B cell (primary cell): ENCODE data around the gene MYO1B. TPM values are rescaled to one million over a fixed set of nuclear protein-coding genes. Genes with fewer than 3 reads are reported as not detected.

Source experiments
- ATAC-seq: fragments of 200-7000 bp; cut with Tn5 transposase; one replicate; pipeline ENCODE4 v1.10.0; 2021; ENCODE audit warnings: low read depth, mild to moderate bottlenecking, moderate number of reproducible peaks, moderate library complexity
- CTCF ChIA-PET: fragments of 350-600 bp; sonication (Branson Sonifier 250); formaldehyde crosslinking; loops from one replicate; lab custom pipeline; 2021; ENCODE audit warnings: antibody characterized with exemption, inconsistent platforms; lab: Charles Lee
- POLR2A ChIA-PET: fragments of 350-600 bp; sonication (Branson Sonifier 250); formaldehyde crosslinking; loops from one replicate; lab custom pipeline; 2021; ENCODE audit warnings: antibody characterized with exemption; lab: Charles Lee
- DNase-seq: peaks from one replicate; pipeline ENCODE4 v3.0.0; 2013
- H2AFZ ChIP-seq: 2 replicates; pipeline ENCODE4 v1.6.1; 2012; ENCODE audit warnings: mild to moderate bottlenecking, low read depth, low read length; ENCODE audit not compliant: insufficient read depth, poor library complexity, severe bottlenecking
- H3K27ac ChIP-seq, 2 donors: 1 replicate in 1 of 2; 2 replicates in 1 of 2; pipeline ENCODE4 v1.5.1; 2012 to 2013; ENCODE audit warnings: low read length in 2 of 2, mild to moderate bottlenecking in 2 of 2, moderate library complexity in 1 of 2
- H3K27me3 ChIP-seq, 4 experiments: fragments of 200-600 bp in 1 of 4; sonication (generic) in 1 of 4; replicated peaks in 1 of 4; 1 replicate in 2 of 4; 2 replicates in 2 of 4; pipeline versions ENCODE4 v1.6.1 to v1.7.0; 2013 to 2016; ENCODE audit warnings: low read length in 3 of 4, mild to moderate bottlenecking in 2 of 4, mixed read lengths in 1 of 4, moderate library complexity in 1 of 4; ENCODE audit not compliant: insufficient read depth in 4 of 4, control insufficient read depth in 3 of 4; ENCODE audit errors: control extremely low read depth in 1 of 4
- H3K36me3 ChIP-seq, 2 experiments: replicated peaks in 1 of 2; 1 replicate in 1 of 2; 2 replicates in 1 of 2; pipeline versions ENCODE4 v1.6.1 to v1.7.1; 2013; ENCODE audit warnings: low read length in 1 of 2; ENCODE audit not compliant: insufficient read depth in 2 of 2, control insufficient read depth in 1 of 2; ENCODE audit errors: control extremely low read depth in 1 of 2, extremely low read depth in 1 of 2
- H3K4me1 ChIP-seq, 2 donors: fragments of 200-600 bp in 1 of 2; sonication (generic) in 1 of 2; 1 replicate in 1 of 2; 2 replicates in 1 of 2; pipeline versions ENCODE4 v1.5.1 to v1.6.1; 2013 to 2017; ENCODE audit warnings: low read length in 2 of 2; ENCODE audit not compliant: control insufficient read depth in 2 of 2, insufficient read depth in 2 of 2
- H3K4me2 ChIP-seq: replicated peaks from 2 replicates; pipeline ENCODE3; 2012; ENCODE audit warnings: mild to moderate bottlenecking, low read depth, low read length; ENCODE audit not compliant: poor library complexity, severe bottlenecking
- H3K4me3 ChIP-seq, 5 experiments: fragments of 200-600 bp in 1 of 5; sonication (generic) in 1 of 5; 1 replicate in 3 of 5; 2 replicates in 2 of 5; pipeline versions ENCODE4 v1.5.1 to v1.7.0; 2011 to 2016; ENCODE audit warnings: low read length in 4 of 5, mild to moderate bottlenecking in 4 of 5, low read depth in 2 of 5, control low read depth in 1 of 5, moderate library complexity in 1 of 5; ENCODE audit not compliant: insufficient read depth in 1 of 5; ENCODE audit errors: control extremely low read depth in 1 of 5, extremely low read depth in 1 of 5
- H3K79me2 ChIP-seq: fragments of 200-600 bp; sonication (generic); one replicate; pipeline ENCODE4 v1.6.0; 2016; ENCODE audit warnings: low read length; ENCODE audit not compliant: control insufficient read depth, insufficient read depth
- H3K9ac ChIP-seq: fragments of 200-600 bp; sonication (generic); 2 replicates; pipeline ENCODE4 v1.6.1; 2017; ENCODE audit warnings: mild to moderate bottlenecking, low read length, moderate library complexity
- H3K9me3 ChIP-seq, 3 donors: one replicate each; pipeline versions ENCODE4 v1.6.1 to v1.7.1; 2013; ENCODE audit warnings: low read length in 2 of 3; ENCODE audit not compliant: control insufficient read depth in 2 of 3, insufficient read depth in 1 of 3; ENCODE audit errors: control extremely low read depth in 1 of 3
- H4K20me1 ChIP-seq: 2 replicates; pipeline ENCODE4 v1.6.0; 2012; ENCODE audit warnings: mild to moderate bottlenecking, low read length; ENCODE audit not compliant: insufficient read depth, control insufficient read depth, poor library complexity, severe bottlenecking
- H3K27ac Mint-ChIP-seq: one replicate; pipeline ENCODE4 v1.8.0; 2021; ENCODE audit warnings: mixed read lengths
- H3K27me3 Mint-ChIP-seq: one replicate; pipeline ENCODE4 v1.8.0; 2021; ENCODE audit warnings: mixed read lengths
- H3K4me1 Mint-ChIP-seq: one replicate; pipeline ENCODE4 v1.8.0; 2021; ENCODE audit warnings: mixed read lengths
- H3K4me3 Mint-ChIP-seq: one replicate; pipeline ENCODE4 v1.8.0; 2021; ENCODE audit warnings: mixed read lengths
- H3K9me3 Mint-ChIP-seq: one replicate; pipeline ENCODE4 v1.8.0; 2022; ENCODE audit warnings: mixed read lengths; ENCODE audit not compliant: insufficient read depth
- EZH2 ChIP-seq: IDR thresholded peaks from 2 replicates; pipeline ENCODE4 v1.6.1; 2012; ENCODE audit warnings: borderline replicate concordance, low read depth, mild to moderate bottlenecking, moderate library complexity, low read length; ENCODE audit not compliant: insufficient read depth, poor library complexity, severe bottlenecking
- WGBS: methylation state at CpG from one replicate; pipeline ENCODE4 v1.1.5; 2013; ENCODE audit warnings: missing lambda C conversion rate; ENCODE audit not compliant: insufficient coverage; 5-methylcytosine and 5-hydroxymethylcytosine counted together
- intact Hi-C: fragments of 100-400 bp; cut with micrococcal nuclease; formaldehyde crosslinking; loops from one replicate; pipeline ENCODE4 v1.10.0; 2022
- polyA plus RNA-seq: library from polyadenylated mRNA; depleted of rRNA; stranded (reverse); fragments of >200 nt; gene quantifications from 2 replicates; pipeline ENCODE4 v1.2.3, GENCODE V29; 2012
- total RNA-seq, 2 donors: library from RNA; stranded (reverse); fragments of 120-200 nt in 1 of 2; gene quantifications; 1 replicate in 1 of 2; 2 replicates in 1 of 2; pipeline versions ENCODE4 v1.2.3 to v1.2.4, GENCODE V29; 2013 to 2022
- TF ChIP-seq, protein P1 (sequence below): fragments of 200-600 bp; IDR thresholded peaks from one replicate; pipeline ENCODE4 v1.8.0; 2022; ENCODE audit warnings: antibody characterized with exemption, mild to moderate bottlenecking

The MYO1B gene
- total and polyA plus RNA-seq, 2 donors (not counting 1 experiment from before 2014, with no cell fraction given): 0.67 to 4.4 TPM

DNA sequence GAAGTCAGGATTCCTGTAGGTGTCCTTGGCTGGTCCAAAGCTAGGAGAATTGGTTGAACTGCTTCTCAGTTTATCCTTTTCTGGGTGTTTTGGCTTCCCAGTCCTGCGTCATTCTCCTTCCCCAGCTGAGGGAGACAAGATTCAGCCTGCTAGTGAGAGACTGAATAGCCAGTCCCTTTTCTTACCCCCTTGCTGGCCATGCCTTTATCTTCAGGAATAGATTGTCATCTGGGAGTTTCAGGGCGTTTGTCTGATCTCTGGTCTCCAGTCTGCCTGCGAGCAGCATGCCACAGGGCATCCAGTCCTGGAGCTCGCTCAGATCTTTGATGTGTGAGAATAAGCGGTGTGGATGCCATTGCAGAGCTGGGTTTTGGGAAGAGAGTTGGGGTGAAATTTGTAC is 5.8 kb downstream of the MYO1B start:
- Histone ChIP-seq H3K9me3 (no peaks in the 10 kb centered on the region), H3K27me3 (no peaks in the 10 kb centered on the region), H2AFZ (no peak overlapping the region), H3K9ac (no peak overlapping the region), H3K4me2 (no peak overlapping the region), H3K79me2 (peaks cover 16% of the 10 kb centered on the region), H4K20me1 (no peaks in the 10 kb centered on the region), H3K27ac (no peak overlapping the region), H3K36me3 (no peaks in the 10 kb centered on the region), H3K4me1 (peaks cover 4 to 8% of the 10 kb centered on the region in 2 donors), H3K4me3 (no peak overlapping the region)
- Mint-ChIP-seq H3K27me3 (peaks cover 7% of the 10 kb centered on the region), H3K9me3 (no peaks in the 10 kb centered on the region), H3K4me3 (no peak overlapping the region), H3K27ac (no peak overlapping the region), H3K4me1 (peaks cover 8% of the 10 kb centered on the region)
- POLR2A ChIA-PET: no interaction called here
- no peak for ATAC-seq
- no peak for TF ChIP-seq EZH2
- TF ChIP-seq, protein P1, sequence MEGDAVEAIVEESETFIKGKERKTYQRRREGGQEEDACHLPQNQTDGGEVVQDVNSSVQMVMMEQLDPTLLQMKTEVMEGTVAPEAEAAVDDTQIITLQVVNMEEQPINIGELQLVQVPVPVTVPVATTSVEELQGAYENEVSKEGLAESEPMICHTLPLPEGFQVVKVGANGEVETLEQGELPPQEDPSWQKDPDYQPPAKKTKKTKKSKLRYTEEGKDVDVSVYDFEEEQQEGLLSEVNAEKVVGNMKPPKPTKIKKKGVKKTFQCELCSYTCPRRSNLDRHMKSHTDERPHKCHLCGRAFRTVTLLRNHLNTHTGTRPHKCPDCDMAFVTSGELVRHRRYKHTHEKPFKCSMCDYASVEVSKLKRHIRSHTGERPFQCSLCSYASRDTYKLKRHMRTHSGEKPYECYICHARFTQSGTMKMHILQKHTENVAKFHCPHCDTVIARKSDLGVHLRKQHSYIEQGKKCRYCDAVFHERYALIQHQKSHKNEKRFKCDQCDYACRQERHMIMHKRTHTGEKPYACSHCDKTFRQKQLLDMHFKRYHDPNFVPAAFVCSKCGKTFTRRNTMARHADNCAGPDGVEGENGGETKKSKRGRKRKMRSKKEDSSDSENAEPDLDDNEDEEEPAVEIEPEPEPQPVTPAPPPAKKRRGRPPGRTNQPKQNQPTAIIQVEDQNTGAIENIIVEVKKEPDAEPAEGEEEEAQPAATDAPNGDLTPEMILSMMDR: no peak
- intact Hi-C loops: no loop called here
- CTCF ChIA-PET: no interaction called here
- 94% methylated on average over 5 of the region's 5 CpGs for WGBS
- DNase-seq: no peak

DNA sequence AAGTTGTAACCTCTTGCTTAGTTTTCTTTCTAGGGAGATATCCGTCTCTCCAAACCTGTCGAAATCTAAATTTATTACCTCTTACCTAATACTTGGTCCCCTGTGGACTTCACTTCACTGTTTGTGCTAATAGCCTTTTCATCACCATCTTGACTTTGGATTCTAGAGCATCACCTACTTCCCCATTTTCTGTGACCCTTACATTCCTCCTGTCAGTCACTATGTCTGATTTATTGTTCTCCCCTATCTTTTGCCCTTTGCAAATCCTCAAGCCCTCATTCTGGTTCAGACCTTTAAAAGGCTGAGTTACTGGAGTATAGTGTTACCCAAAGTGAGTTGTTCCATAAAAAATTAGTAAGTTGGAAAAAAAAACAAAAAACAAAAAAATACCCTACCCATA is 7.5 kb downstream of the MYO1B start:
- ATAC-seq (no peak), DNase-seq (no peak)
- Mint-ChIP-seq H3K27me3 (no peaks in the 10 kb centered on the region), H3K4me3 (no peak overlapping the region), H3K4me1 (peaks cover 1% of the 10 kb centered on the region), H3K27ac (no peak overlapping the region), H3K9me3 (no peaks in the 10 kb centered on the region)
- Histone ChIP-seq H3K9ac (no peak overlapping the region), H3K27ac (no peak overlapping the region), H3K4me3 (no peak overlapping the region), H3K27me3 (no peaks in the 10 kb centered on the region), H2AFZ (no peak overlapping the region), H3K4me2 (no peak overlapping the region), H3K4me1 (peaks cover 0 to 6% of the 10 kb centered on the region in 2 donors), H4K20me1 (no peaks in the 10 kb centered on the region), H3K9me3 (no peaks in the 10 kb centered on the region), H3K79me2 (peaks cover 25% of the 10 kb centered on the region), H3K36me3 (no peaks in the 10 kb centered on the region)
- TF ChIP-seq, protein P1: no peak
- no peak for TF ChIP-seq EZH2
- intact Hi-C loops: no loop called here
- ChIA-PET CTCF (interaction anchor here (0.6 kb wide), 2 partner anchors 51 to 70 kb away, joined by 4 read pairs; no protein-coding TSS in a partner anchor), POLR2A (no interaction called here)
- WGBS: 94% methylated on average over 2 of the region's 2 CpGs
